Lung (tissue), 12 donors: ENCODE results near the gene ACACB. TPM values are rescaled to one million over a fixed set of nuclear protein-coding genes. Genes with fewer than 3 reads are reported as not detected.

Experiments
- ATAC-seq: fragments of 200-7000 bp; cut with Tn5 transposase; one replicate; pipeline ENCODE4 v1.9.1; 2020; ENCODE audit warnings: moderate number of reproducible peaks; ENCODE audit not compliant: insufficient read depth, low FRiP score
- DNase-seq, 3 donors: peaks; one replicate each; pipeline ENCODE4 v3.0.0-alpha.2; 2013 to 2017
- H3K27ac ChIP-seq, 2 donors: one replicate each; pipeline ENCODE4 v1.5.1; 2013; ENCODE audit warnings: mild to moderate bottlenecking in 2 of 2, moderate library complexity in 2 of 2, control low read depth in 1 of 2, inconsistent platforms in 1 of 2, low read depth in 1 of 2, low read length in 1 of 2
- H3K27me3 ChIP-seq, 3 donors: one replicate each; pipeline ENCODE4 v1.5.1; 2013; ENCODE audit warnings: low read length in 2 of 3; ENCODE audit not compliant: control insufficient read depth in 3 of 3, insufficient read depth in 3 of 3
- H3K36me3 ChIP-seq, 4 donors: one replicate each; pipeline ENCODE4 v1.5.1; 2013; ENCODE audit warnings: low read length in 4 of 4, mild to moderate bottlenecking in 1 of 4, moderate library complexity in 1 of 4; ENCODE audit not compliant: control insufficient read depth in 4 of 4, insufficient read depth in 4 of 4
- H3K4me1 ChIP-seq, 5 donors: one replicate each; pipeline ENCODE4 v1.5.1; 2013; ENCODE audit warnings: low read length in 5 of 5, mild to moderate bottlenecking in 2 of 5, moderate library complexity in 1 of 5; ENCODE audit not compliant: control insufficient read depth in 5 of 5, insufficient read depth in 5 of 5
- H3K4me3 ChIP-seq: one replicate; pipeline ENCODE4 v1.5.1; 2013; ENCODE audit warnings: mild to moderate bottlenecking, control low read depth, moderate library complexity
- H3K9ac ChIP-seq, 2 donors: one replicate each; pipeline ENCODE4 v1.5.1; 2013; ENCODE audit warnings: low read length in 2 of 2, control low read depth in 1 of 2; ENCODE audit not compliant: insufficient read depth in 1 of 2
- H3K9me3 ChIP-seq, 4 donors: one replicate each; pipeline ENCODE4 v1.5.1; 2013; ENCODE audit warnings: low read length in 3 of 4, mild to moderate bottlenecking in 1 of 4, moderate library complexity in 1 of 4; ENCODE audit not compliant: control insufficient read depth in 4 of 4, insufficient read depth in 3 of 4
- CTCF ChIP-seq: IDR thresholded peaks from 2 replicates; pipeline ENCODE4 v1.5.1; 2012; ENCODE audit warnings: mild to moderate bottlenecking; ENCODE audit errors: control extremely low read depth, extremely low read depth
- WGBS, 2 donors: extraction: QIAGEN DNeasy Blood & Tissue Kit; methylation state at CpG; one replicate each; pipeline ENCODE4 v1.1.7; 2013; 5-methylcytosine and 5-hydroxymethylcytosine counted together
- polyA plus RNA-seq, 2 donors: library from polyadenylated mRNA; stranded (reverse); fragments of 200-250 nt; gene quantifications; one replicate each; pipeline ENCODE4 v1.2.1, GENCODE V29; 2013
- total RNA-seq, 2 donors: library from RNA; depleted of rRNA in 1 of 2; stranded (reverse); fragments of >200 nt in 1 of 2; gene quantifications; one replicate each; pipeline ENCODE4 v1.2.1, GENCODE V29; 2014 to 2021
- donor health status: control.
- donor health status: control.
- donor health status: Bipolar disorder and iron deficiency.
- donor health status: healthy.
- donor health status: DM: yes; HTN: yes; CAD: no.

Gene ACACB
- total and polyA plus RNA-seq, 4 donors, result 2.9 to 24.5 (median 18.2) TPM

- TF ChIP-seq CTCF, result no peak
- peaks cover 0 to 6% (median 1%) of the 10 kb centered on the region in 5 donors for H3K4me1 ChIP-seq
- ATAC-seq (no peak), DNase-seq (no peak)
- H3K4me3 ChIP-seq, result no peak overlapping the region
- H3K27me3 ChIP-seq, result no peaks in the 10 kb centered on the region
- no peaks in the 10 kb centered on the region for H3K36me3 ChIP-seq
- no peaks in the 10 kb centered on the region for H3K9me3 ChIP-seq
- H3K27ac ChIP-seq, result peak overlapping the region in 1 of 2 donors; percentile 26
- no peak overlapping the region for H3K9ac ChIP-seq
- 82 to 93% methylated on average over 7 of the region's 7 CpGs for WGBS, 2 donors
These were observed 9.4 kb downstream of the ACACB start for GRCh38 chr12:109125791-109126190.

- ATAC-seq (no peak), DNase-seq (peak in 2 of 3 donors; percentile 81 to 93)
- H3K27ac ChIP-seq, result no peak overlapping the region
- H3K36me3 ChIP-seq, result no peaks in the 10 kb centered on the region
- no peaks in the 10 kb centered on the region for H3K9me3 ChIP-seq
- TF ChIP-seq CTCF, result no peak
- H3K4me1 ChIP-seq, result peaks cover 1 to 6% (median 4%) of the 10 kb centered on the region in 5 donors
- H3K9ac ChIP-seq, result peak overlapping the region in 1 of 2 donors; percentile 42
- H3K27me3 ChIP-seq, result no peaks in the 10 kb centered on the region
- H3K4me3 ChIP-seq, result no peak overlapping the region
- 75 to 88% methylated on average over 3 of the region's 3 CpGs for WGBS, 2 donors
These were observed 10.4 kb downstream of the ACACB start for GRCh38 chr12:109126784-109127183.

- DNase-seq, result no peak
- Histone ChIP-seq H3K9ac (no peak overlapping the region), H3K4me1 (peaks cover 1 to 6% (median 4%) of the 10 kb centered on the region in 5 donors), H3K27ac (no peak overlapping the region), H3K36me3 (no peaks in the 10 kb centered on the region), H3K27me3 (peaks cover 0 to 2% (median 0%) of the 10 kb centered on the region in 3 donors), H3K9me3 (no peaks in the 10 kb centered on the region), H3K4me3 (no peak overlapping the region)
- ATAC-seq, result no peak
- TF ChIP-seq CTCF, result no peak
- WGBS, 2 donors, result 94 to 95% methylated on average over 13 of the region's 13 CpGs
These were observed 11.3 kb downstream of the ACACB start for GRCh38 chr12:109127533-109128242.
